HepG2 (cell line): ENCODE data around the gene SUPT4H1. TPM values are rescaled to one million over a fixed set of nuclear protein-coding genes. Genes with fewer than 3 reads are reported as not detected.

Experiments
- AKNA ChIP-seq: sonication (generic); formaldehyde crosslinking; IDR thresholded peaks from 2 replicates; pipeline ENCODE4 v1.4.0; 2020; ENCODE audit warnings: missing genetic modification reagents, borderline replicate concordance
- CBX1 ChIP-seq: IDR thresholded peaks from one replicate; pipeline ENCODE4 v1.6.1; 2016; ENCODE audit warnings: antibody characterized with exemption, low read depth
- CEBPG ChIP-seq: IDR thresholded peaks from 2 replicates; pipeline ENCODE4 v1.6.1; 2016
- CSRNP1 ChIP-seq: sonication (generic); formaldehyde crosslinking; IDR thresholded peaks from 2 replicates; pipeline ENCODE4 v1.8.1; 2023; ENCODE audit warnings: mild to moderate bottlenecking, missing genetic modification reagents
- GFI1 ChIP-seq: sonication (generic); formaldehyde crosslinking; IDR thresholded peaks from 2 replicates; pipeline ENCODE4 v1.5.0; 2020; ENCODE audit warnings: missing genetic modification reagents, mild to moderate bottlenecking, borderline replicate concordance
- JARID2 ChIP-seq: sonication (generic); formaldehyde crosslinking; IDR thresholded peaks from 2 replicates; pipeline ENCODE4 v1.8.1; 2023; ENCODE audit warnings: missing genetic modification reagents, inconsistent platforms; ENCODE audit not compliant: insufficient replicate concordance
- KMT2B ChIP-seq: IDR thresholded peaks from 2 replicates; pipeline ENCODE4 v1.6.1; 2016; ENCODE audit warnings: missing genetic modification reagents, missing compliant biosample characterization
- LBX2 ChIP-seq: sonication (generic); formaldehyde crosslinking; IDR thresholded peaks from 2 replicates; pipeline ENCODE4 v1.5.0; 2020; ENCODE audit warnings: missing genetic modification reagents, mild to moderate bottlenecking, borderline replicate concordance
- RAD51 ChIP-seq: fragments of 450-650 bp; IDR thresholded peaks from 2 replicates; pipeline ENCODE4 v1.6.1; 2016; ENCODE audit warnings: borderline replicate concordance
- SMAD9 ChIP-seq: sonication (generic); formaldehyde crosslinking; IDR thresholded peaks from 2 replicates; pipeline ENCODE4 v1.5.1; 2020; ENCODE audit warnings: mild to moderate bottlenecking, missing genetic modification reagents
- TCF12 ChIP-seq, 2 experiments: fragments of 450-650 bp in 1 of 2; sonication (generic) in 1 of 2; formaldehyde crosslinking in 1 of 2; IDR thresholded peaks; 2 replicates each; pipeline versions ENCODE4 v1.6.1 to v1.8.0; 2017 to 2022; ENCODE audit warnings: antibody characterized with exemption in 1 of 2, mild to moderate bottlenecking in 1 of 2, missing genetic modification reagents in 1 of 2, moderate library complexity in 1 of 2
- TCF7L2 ChIP-seq: IDR thresholded peaks from 2 replicates; pipeline ENCODE4 v1.6.1; 2011; ENCODE audit warnings: mild to moderate bottlenecking, low read depth, low read length, moderate library complexity
- TEAD3 ChIP-seq: optimal IDR thresholded peaks from 2 replicates; pipeline ENCODE3; 2016; ENCODE audit warnings: borderline replicate concordance
- ZNF143 ChIP-seq: sonication (generic); formaldehyde crosslinking; IDR thresholded peaks from 2 replicates; pipeline ENCODE4 v1.4.0; 2020; ENCODE audit warnings: missing genetic modification reagents
- ZNF225 ChIP-seq: sonication (generic); formaldehyde crosslinking; IDR thresholded peaks from 2 replicates; pipeline ENCODE4 v1.4.0; 2020; ENCODE audit warnings: mild to moderate bottlenecking, missing genetic modification reagents
- ZNF574 ChIP-seq: sonication (generic); formaldehyde crosslinking; IDR thresholded peaks from 2 replicates; pipeline ENCODE4 v1.4.0; 2020; ENCODE audit warnings: missing genetic modification reagents
- ZNF652 ChIP-seq: IDR thresholded peaks from 2 replicates; pipeline ENCODE4 v1.6.1; 2016; ENCODE audit warnings: low read depth, borderline replicate concordance
- ZNF703 ChIP-seq: sonication (generic); formaldehyde crosslinking; IDR thresholded peaks from 2 replicates; pipeline ENCODE4 v1.5.1; 2020; ENCODE audit warnings: missing genetic modification reagents, mild to moderate bottlenecking, moderate library complexity, borderline replicate concordance
- ZNF781 ChIP-seq: sonication (generic); formaldehyde crosslinking; IDR thresholded peaks from 2 replicates; pipeline ENCODE4 v1.5.1; 2020; ENCODE audit warnings: borderline replicate concordance, mild to moderate bottlenecking, missing genetic modification reagents; ENCODE audit errors: not compliant biosample characterization
- ZSCAN20 ChIP-seq: sonication (generic); formaldehyde crosslinking; IDR thresholded peaks from 2 replicates; pipeline ENCODE4 v1.4.0; 2020; ENCODE audit warnings: missing genetic modification reagents, mild to moderate bottlenecking, borderline replicate concordance
- polyA plus RNA-seq, 8 experiments: library from polyadenylated mRNA; depleted of rRNA in 3 of 8; stranded (reverse) in 7 of 8; unstranded in 1 of 8; fragments of >200 nt; fragmentation: Illumina TruSeq in 4 of 8; extraction: Trizol in 4 of 8; gene quantifications; 2 replicates each; pipeline versions ENCODE4 v1.2.1 to v1.2.3, GENCODE V29; 2011 to 2016; ENCODE audit warnings: low read depth in 4 of 8, missing spikeins in 1 of 8, mixed read lengths in 1 of 8; ENCODE audit not compliant: insufficient read depth in 1 of 8
- total RNA-seq, 5 experiments: library from RNA; depleted of rRNA; stranded (reverse); fragments of >200 nt; fragmentation: Illumina TruSeq; extraction: Trizol; gene quantifications; 2 replicates each; pipeline ENCODE4 v1.2.3, GENCODE V29; 2016; ENCODE audit warnings: low read depth in 1 of 5

The SUPT4H1 gene
- total and polyA plus RNA-seq, 2 of the 13 experiments (the other 11 are each of a cell fraction or from before 2014, with no cell fraction given): 155 to 244 TPM

GRCh38 chr17:58364270-58364942 lies 12.4 kb upstream of the SUPT4H1 start (continued):
- TF ChIP-seq KMT2B (CRISPR knock-in tag) (0 out of 2 replicates have a peak, but pooled peaks have one; percentile 4), ZNF574 (peak; percentile 58; the same call in 1 of the 2 replicates), TCF7L2 (no peak), CSRNP1 (CRISPR knock-in tag) (peak; percentile 93), ZNF703 (CRISPR knock-in tag) (no peak), CBX1 (peak; percentile 63), ZNF781 (CRISPR knock-in tag) (no peak), GFI1 (CRISPR knock-in tag) (peak; percentile 99), ZNF652 (peak; percentile 95), AKNA (CRISPR knock-in tag) (no peak), ZSCAN20 (no peak), ZNF225 (CRISPR knock-in tag) (no peak), JARID2 (CRISPR knock-in tag) (no peak), ZNF143 (CRISPR knock-in tag) (no peak; the same call in 1 of the 2 replicates), TCF12 (IDR thresholded peaks at IDR 0.05) (no peak), TCF12 (CRISPR knock-in tag; IDR thresholded peaks at IDR 0.05) (no peak), RAD51 (no peak), LBX2 (CRISPR knock-in tag) (no peak), TEAD3 (CRISPR knock-in tag) (peak; percentile 63), CEBPG (CRISPR knock-in tag) (no peak), SMAD9 (CRISPR knock-in tag) (no peak)
